GM21526 (cell line): ENCODE results near the gene FBLN2.

ENCODE experiments used
- ATAC-seq: cut with Tn5 transposase; IDR thresholded peaks from one replicate; pipeline ENCODE4 v1.9.1; 2021; ENCODE audit warnings: moderate library complexity; ENCODE audit not compliant: unreplicated experiment, low FRiP score

The FBLN2 gene

GRCh38 chr3:13595485-13595884 lies 46.6 kb downstream of the FBLN2 start:
- no peak for ATAC-seq

- ATAC-seq: no peak
Measured at GRCh38 chr3:13596426-13597205, 47.7 kb downstream of the FBLN2 start.

- ATAC-seq: no peak
Measured at GRCh38 chr3:13597661-13598060, 48.7 kb downstream of the FBLN2 start.

- ATAC-seq: no peak
Measured at GRCh38 chr3:13598201-13598600, 49.3 kb downstream of the FBLN2 start.

GRCh38 chr3:13598926-13599886 lies 50.3 kb downstream of the FBLN2 start:
- ATAC-seq: no peak

DNA sequence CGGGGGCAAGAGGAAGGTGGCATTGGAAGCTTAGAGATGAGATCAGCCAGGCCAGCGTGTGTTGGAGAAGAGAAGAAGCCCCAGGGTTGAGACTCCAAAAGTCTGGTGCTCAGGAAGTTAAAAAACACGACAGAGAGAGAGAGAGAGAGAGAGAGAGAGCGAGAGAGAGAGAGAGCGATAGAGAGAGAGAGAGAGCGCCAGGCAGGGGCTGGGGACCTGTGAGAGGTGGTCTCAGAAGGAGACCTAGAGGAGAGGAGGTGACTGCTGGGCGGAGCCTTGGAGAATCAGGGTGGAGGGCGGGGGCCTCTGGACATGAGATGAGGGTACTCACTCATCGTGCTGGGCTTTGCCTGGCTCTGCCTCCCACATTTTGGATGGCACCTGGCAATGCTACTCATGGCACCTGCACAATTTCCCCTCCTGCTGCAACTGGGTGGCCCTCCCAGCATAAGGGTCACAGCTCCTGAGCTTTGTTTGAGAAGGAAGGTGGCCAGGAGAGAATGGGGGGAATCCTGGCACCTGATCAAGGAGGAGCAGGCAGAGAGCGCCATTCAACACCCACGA lies 51.0 kb downstream of the FBLN2 start:
- no peak for ATAC-seq

- no peak for ATAC-seq
Measured at GRCh38 chr3:13600950-13601691, 52.2 kb downstream of the FBLN2 start.

GRCh38 chr3:13601692-13602080 lies 52.8 kb downstream of the FBLN2 start:
- ATAC-seq: no peak

DNA sequence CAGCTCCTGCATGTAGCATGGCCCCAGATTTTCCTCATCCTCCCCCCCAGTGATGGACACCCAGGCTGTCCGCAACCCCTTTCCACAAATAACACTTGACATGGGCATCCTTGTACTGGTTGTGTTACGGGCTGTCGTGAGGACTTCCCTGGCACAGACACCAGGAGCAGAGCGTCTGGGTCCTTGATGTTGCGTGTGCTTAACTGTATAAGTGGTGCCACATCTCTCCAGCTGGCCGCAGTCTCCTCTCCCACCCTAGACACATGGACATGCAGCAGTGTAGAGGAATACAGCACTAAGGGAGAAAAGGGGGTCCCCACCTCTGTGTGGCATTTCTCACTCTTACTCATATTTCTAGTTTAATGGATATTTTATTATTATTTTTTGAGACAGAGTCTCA lies 56.6 kb downstream of the FBLN2 start:
- ATAC-seq: no peak

DNA sequence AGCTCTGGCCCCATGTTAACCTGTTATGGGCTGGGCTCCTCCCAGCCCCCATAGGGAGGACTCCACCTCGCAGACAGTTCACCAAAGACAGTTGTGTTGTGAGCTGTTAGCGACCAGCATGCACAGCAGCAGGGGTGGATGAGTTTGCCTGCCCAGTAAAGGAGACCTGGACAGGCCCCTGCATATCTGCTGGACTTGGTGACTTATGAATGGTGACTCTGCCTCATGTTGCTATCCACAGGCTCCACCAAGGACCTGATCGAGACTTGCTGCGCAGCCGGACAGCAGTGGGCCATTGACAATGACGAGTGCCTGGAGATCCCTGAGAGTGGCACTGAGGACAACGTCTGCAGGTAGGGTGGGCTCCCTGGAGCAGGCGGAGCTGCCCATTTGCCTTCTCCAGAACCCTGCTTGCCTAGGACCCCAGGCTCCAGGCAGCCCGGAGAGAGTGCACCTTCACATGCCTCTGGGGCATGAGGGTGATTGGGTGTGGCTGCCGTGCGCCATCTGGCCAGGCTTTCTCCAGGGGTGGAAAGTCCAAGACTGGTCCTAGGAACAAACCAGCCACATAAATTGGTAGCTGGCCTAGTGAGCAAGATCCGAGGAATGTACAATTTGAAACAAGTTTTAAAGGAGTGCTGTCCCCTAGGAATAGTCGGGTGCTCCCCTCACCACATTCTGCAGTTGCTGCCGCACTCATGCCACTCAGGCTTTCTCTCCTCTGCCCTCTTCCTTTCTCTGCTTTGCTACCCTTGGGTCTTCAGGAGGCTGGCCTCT lies 59.1 kb downstream of the FBLN2 start:
- ATAC-seq: no peak

DNA sequence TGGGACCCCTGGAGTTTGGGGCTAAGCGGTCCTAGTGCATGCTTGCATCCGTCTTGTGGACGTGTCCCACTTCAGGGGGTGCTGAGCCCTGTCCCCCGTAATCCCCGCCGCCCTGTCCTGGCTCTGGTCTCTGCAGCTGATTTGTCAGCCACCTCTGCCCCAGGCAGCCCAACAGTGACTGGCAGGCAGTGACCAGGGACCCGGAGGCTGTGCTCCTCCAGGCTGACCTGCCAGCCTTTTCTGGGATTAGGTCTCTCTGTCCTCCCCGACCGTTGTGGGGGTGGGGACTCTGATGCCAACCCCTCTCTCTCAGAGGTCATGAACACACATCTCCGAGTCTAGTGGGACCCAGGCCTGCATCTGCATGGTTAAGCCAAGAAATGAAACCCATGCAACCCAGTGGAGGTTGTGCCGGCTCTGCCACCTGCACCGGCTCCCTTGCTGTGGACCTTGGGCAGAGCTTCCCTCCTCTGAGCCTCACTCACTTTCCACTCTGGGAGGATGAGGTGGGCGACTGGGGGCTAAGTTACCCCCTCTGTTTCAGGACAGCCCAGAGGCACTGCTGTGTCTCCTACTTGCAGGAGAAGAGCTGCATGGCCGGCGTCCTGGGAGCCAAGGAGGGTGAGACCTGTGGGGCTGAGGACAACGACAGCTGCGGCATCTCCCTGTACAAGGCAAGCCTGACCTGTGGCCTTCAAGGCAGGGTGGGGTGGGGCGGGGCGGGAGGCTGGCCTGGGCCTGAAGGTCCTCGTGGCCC lies 60.2 kb downstream of the FBLN2 start:
- no peak for ATAC-seq

DNA sequence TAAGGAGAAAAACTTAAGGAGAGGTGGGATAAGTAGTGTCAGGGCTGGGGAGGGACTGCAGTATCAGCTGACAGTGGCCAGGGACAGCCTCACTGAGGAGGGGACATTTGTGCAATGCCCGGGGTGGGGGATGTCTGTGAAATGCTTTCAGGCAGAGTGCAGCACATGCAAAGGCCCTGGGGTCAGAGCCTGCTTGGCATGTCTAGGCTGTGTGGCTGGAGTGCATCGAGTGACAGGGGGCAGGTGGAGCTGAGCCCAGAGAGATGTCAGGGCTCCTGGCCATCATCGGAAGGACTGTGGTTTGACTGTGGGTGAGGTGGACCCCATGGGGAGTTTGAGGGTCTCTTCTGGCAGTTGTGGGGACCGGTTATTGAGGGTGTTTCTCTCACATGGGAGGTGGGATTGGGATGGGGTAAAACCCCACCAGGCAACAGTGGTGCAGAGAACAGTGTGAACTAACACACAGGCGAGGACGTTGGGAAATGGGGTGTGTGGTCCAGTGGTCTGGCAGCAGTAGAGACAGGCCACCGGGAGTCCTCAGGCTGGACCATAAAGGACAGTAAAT lies 61.2 kb downstream of the FBLN2 start:
- ATAC-seq: no peak

- ATAC-seq: no peak
Measured at GRCh38 chr3:13611221-13611620, 62.3 kb downstream of the FBLN2 start.

- no peak for ATAC-seq
Measured at GRCh38 chr3:13612829-13613228, 63.9 kb downstream of the FBLN2 start.

DNA sequence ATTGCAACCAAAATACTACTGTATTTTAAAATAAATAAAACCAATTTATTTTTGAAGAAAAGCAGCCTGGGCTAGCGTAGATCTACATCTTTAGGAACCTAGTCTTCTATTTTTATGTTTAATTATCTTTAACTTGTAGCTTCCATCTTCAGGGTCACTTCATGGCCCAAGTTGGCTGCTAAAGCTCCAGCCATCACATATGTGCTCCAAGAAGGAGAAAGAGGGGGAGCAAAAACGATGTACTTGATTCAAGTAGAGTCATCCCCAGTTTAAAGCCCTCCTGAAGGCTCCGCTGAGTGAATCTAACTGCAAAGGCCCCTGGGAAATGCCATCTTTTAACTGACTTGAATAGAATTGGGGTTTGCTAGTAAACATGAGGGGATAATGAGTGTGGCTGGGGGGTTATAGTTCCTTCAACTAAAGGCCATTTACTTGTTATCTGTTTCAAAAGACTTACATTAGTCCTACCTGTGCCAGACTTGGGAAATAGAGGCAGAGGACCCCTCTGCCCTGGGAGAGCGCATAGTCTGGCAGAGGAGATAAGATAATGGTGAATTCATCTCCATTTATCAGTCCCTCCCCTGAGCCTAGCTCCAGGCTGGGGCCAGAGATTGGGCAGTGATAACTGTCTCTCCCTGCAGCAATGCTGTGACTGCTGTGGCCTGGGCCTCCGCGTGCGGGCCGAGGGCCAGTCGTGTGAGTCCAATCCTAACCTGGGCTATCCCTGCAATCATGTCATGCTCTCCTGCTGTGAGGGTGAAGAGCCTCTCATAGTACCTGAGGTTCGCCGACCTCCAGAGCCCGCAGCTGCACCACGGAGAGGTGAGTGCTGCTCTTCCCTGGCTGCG lies 64.6 kb downstream of the FBLN2 start:
- no peak for ATAC-seq

GRCh38 chr3:13614607-13615006 lies 65.7 kb downstream of the FBLN2 start:
- ATAC-seq: no peak

- ATAC-seq: no peak
Measured at GRCh38 chr3:13615019-13615528, 66.1 kb downstream of the FBLN2 start.

GRCh38 chr3:13616359-13616758 lies 67.4 kb downstream of the FBLN2 start:
- no peak for ATAC-seq
